ENCODE data around the gene IFI16. TPM values are rescaled to one million over a fixed set of nuclear protein-coding genes. Genes with fewer than 3 reads are reported as not detected.

The IFI16 gene
- total and polyA plus RNA-seq, 8 donors = 3.1 to 29.0 (median 12.3) TPM

DNA sequence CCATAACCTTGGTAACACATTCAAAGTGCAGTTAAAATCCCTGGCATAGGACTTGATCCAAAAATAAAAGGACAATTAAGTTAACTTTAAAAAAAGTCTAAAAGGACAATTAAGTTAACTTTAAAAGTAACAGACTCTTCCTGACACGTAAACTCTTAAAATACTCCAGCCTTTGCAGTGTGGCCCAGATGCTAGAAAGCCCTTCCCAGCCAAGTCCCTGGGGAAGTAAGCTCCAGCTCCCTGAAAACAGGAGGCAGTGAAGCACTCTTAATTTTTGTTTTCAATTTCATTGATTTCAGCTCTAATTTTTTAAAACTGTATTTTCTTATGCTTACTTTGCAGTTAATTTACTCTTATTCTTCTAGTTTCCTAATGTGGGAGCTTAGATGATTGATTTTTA lies 71.9 kb downstream of the IFI16 start:
- Histone ChIP-seq H3K27ac (no peak overlapping the region), H3K9me3 (no peaks in the 10 kb centered on the region), H3K4me1 (no peaks in the 10 kb centered on the region), H3K27me3 (peaks cover 0 to 4% (median 0%) of the 10 kb centered on the region in 4 donors), H3K36me3 (no peaks in the 10 kb centered on the region), H3K4me3 (no peak overlapping the region)
- WGBS, 2 donors = 62 to 89% methylated on average over 1 of the region's 1 CpG
- no peak for FAIRE-seq
- intact Hi-C loops (cut with DNase I) = no loop called here
- TF ChIP-seq, protein P1, sequence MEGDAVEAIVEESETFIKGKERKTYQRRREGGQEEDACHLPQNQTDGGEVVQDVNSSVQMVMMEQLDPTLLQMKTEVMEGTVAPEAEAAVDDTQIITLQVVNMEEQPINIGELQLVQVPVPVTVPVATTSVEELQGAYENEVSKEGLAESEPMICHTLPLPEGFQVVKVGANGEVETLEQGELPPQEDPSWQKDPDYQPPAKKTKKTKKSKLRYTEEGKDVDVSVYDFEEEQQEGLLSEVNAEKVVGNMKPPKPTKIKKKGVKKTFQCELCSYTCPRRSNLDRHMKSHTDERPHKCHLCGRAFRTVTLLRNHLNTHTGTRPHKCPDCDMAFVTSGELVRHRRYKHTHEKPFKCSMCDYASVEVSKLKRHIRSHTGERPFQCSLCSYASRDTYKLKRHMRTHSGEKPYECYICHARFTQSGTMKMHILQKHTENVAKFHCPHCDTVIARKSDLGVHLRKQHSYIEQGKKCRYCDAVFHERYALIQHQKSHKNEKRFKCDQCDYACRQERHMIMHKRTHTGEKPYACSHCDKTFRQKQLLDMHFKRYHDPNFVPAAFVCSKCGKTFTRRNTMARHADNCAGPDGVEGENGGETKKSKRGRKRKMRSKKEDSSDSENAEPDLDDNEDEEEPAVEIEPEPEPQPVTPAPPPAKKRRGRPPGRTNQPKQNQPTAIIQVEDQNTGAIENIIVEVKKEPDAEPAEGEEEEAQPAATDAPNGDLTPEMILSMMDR (IDR thresholded peaks at IDR 0.05) = no peak
- no peak for ATAC-seq
- DNase-seq = no peak

DNA sequence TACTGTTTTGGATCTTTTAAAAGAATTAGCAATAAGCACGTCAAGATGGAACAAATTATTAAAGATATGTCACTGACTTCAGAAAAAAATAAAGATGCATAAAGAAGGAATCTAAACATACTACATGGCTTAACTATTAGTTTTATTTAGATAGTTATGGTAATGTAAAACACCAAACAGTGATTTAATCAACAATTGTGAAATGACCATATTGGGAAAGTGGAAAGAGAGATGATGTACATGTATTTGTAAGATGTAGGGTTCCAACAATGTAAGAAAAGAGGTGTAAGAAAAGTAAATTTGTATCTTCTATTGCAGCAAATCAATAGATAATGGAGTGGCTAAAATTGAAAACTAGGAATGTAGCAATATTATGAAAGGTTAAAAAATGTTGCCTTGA lies 73.3 kb downstream of the IFI16 start:
- H3K36me3 ChIP-seq = no peaks in the 10 kb centered on the region
- H3K9me3 ChIP-seq = no peaks in the 10 kb centered on the region
- FAIRE-seq = no peak
- intact Hi-C loops (cut with DNase I) = no loop called here
- no peak for DNase-seq
- TF ChIP-seq, protein P1 (IDR thresholded peaks at IDR 0.05) = no peak
- H3K4me3 ChIP-seq = no peak overlapping the region
- ATAC-seq = no peak
- peaks cover 0 to under 1% (median 0%) of the 10 kb centered on the region in 4 donors for H3K27me3 ChIP-seq
- H3K27ac ChIP-seq = no peak overlapping the region
- H3K4me1 ChIP-seq = no peaks in the 10 kb centered on the region
- 70 to 71% methylated on average over 1 of the region's 1 CpG for WGBS, 2 donors

DNA sequence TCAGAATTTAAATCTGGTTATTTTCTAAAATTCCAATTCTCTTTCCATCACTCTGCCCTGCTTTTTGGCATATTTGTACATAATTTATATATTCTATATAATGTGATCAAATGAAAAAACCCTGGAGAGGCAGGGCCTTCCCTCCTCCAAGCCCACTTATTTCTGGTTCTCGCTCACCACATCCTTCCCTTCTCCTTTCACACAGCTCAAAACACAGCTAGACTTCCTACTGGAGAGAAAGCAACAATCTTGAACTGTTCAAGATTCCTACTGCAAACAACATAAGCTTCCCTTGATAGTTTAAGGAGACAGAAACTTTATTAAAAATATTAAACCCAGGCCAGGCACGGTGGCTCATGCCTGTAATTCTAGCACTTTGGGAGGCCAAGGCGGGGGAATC lies 74.4 kb downstream of the IFI16 start:
- Histone ChIP-seq H3K36me3 (no peaks in the 10 kb centered on the region), H3K4me3 (no peak overlapping the region), H3K9me3 (no peaks in the 10 kb centered on the region), H3K27me3 (no peaks in the 10 kb centered on the region), H3K27ac (no peak overlapping the region), H3K4me1 (no peaks in the 10 kb centered on the region)
- intact Hi-C loops (cut with DNase I) = no loop called here
- DNase-seq = no peak
- no peak for FAIRE-seq
- peak in 1 of 4 donors; percentile 53 for ATAC-seq
- WGBS, 2 donors = 78 to 86% methylated on average over 3 of the region's 3 CpGs
- TF ChIP-seq, protein P1 (IDR thresholded peaks at IDR 0.05) = no peak

DNA sequence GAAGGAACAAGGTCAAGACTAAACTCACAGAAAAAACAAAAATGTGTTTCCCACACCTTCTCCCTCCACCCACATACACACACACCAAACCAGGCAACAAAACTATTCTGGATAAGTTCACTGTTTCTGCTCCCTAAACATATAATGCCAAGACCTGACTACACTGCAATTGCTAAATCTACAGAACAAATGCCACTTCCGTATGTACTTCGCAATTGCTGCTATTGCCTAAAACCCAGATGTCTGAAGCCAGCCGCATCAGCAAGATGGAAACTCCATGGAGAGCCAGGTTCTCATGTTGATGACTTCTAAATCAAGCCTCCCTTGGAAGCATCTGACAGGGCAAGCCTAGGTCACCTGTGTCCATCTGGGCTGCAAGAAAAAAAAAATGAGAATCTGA lies 75.2 kb downstream of the IFI16 start:
- H3K9me3 ChIP-seq = no peaks in the 10 kb centered on the region
- H3K27me3 ChIP-seq = no peaks in the 10 kb centered on the region
- ATAC-seq (peak in 2 of 4 donors; percentile 29 to 54), DNase-seq (no peak), FAIRE-seq (no peak)
- no peak overlapping the region for H3K4me3 ChIP-seq
- intact Hi-C loops (cut with DNase I) = no loop called here
- TF ChIP-seq, protein P1 (IDR thresholded peaks at IDR 0.05) = no peak
- no peaks in the 10 kb centered on the region for H3K36me3 ChIP-seq
- no peaks in the 10 kb centered on the region for H3K4me1 ChIP-seq
- WGBS, 2 donors = 79 to 93% methylated on average over 3 of the region's 3 CpGs
- H3K27ac ChIP-seq = no peak overlapping the region

DNA sequence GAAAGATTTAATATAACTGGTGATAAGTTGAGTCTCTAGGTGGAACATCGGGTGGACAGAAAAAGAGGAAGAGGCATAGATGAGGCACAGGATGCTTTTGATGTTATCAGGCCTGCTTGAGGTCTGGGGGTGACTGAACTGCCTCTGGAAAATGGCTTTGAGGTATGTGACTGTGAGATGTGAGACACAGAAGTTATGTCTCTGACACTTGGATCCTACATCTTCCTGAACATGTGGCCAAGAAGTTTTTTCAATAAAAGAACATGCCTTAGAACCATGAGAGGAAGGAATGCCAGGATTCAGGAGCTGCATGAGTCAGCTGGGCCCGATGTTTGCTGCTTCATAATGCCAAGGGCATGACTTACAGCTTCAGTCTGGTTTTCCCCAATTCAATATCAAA lies 78.3 kb downstream of the IFI16 start:
- TF ChIP-seq, protein P1 (IDR thresholded peaks at IDR 0.05) = no peak
- Histone ChIP-seq H3K9me3 (no peaks in the 10 kb centered on the region), H3K4me1 (no peaks in the 10 kb centered on the region), H3K4me3 (no peak overlapping the region), H3K27me3 (no peaks in the 10 kb centered on the region), H3K36me3 (no peaks in the 10 kb centered on the region), H3K27ac (no peak overlapping the region)
- intact Hi-C loops (cut with DNase I) = no loop called here
- 62% methylated on average over 2 of the region's 2 CpGs for WGBS, 2 donors
- no peak for ATAC-seq
- DNase-seq = no peak
- FAIRE-seq = no peak
